Measurements from ENCODE around the gene GPATCH8. TPM values are rescaled to one million over a fixed set of nuclear protein-coding genes. Genes with fewer than 3 reads are reported as not detected.
A peak's percentile ranks its signal among the peaks of the same experiment; 100 is the strongest.

Gene GPATCH8
- total and polyA plus RNA-seq, 9 of the 15 experiments (the other 6 are each of a cell fraction or from before 2014, with no cell fraction given): 10.6 to 29.6 (median 13.2) TPM

DNA sequence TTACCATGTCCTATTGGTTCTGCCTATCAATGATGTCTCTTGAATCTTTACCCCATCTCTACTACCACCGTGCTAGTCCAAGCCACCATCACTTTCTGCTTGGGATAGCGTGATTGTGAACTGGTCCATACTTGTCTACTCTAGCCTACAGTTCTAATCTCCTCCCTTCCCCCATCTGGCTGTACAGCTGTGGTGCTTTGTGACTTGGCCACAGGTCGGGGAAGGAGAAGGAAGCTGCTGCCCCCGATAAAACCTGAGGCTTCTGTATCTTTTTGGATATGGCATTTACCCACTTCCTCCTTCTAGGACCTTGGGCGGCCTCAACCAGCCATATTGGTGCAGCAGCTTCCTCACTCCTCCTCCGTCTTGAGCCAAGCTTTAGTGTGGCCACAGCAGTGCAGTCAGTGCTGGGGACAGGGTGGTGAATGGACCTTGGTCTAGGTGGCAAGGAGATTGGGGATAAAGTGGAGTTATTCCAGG, 113.4 kb downstream of the GPATCH8 start (continued):
- TF ChIP-seq POLR3G (IDR thresholded peaks at IDR 0.05; ENCODE audit: extremely low read depth, insufficient read length, insufficient replicate concordance) (no peak), DACH1 (IDR thresholded peaks at IDR 0.05; ENCODE audit: partially characterized antibody) (peak; percentile 71), SMAD3 (CRISPR knock-in tag; conservative IDR thresholded peaks at IDR 0.05) (no peak), MCM7 (IDR thresholded peaks at IDR 0.05) (no peak), POLR2AphosphoS2 (IDR thresholded peaks at IDR 0.05; ENCODE audit: low read length) (no peak), BDP1 (IDR thresholded peaks at IDR 0.05; ENCODE audit: insufficient read depth, insufficient read length) (no peak), SREBF2 (CRISPR knock-in tag; IDR thresholded peaks at IDR 0.05) (no peak), RBBP5 (IDR thresholded peaks at IDR 0.05; ENCODE audit: borderline replicate concordance, insufficient read depth, low read length, poor library complexity, severe bottlenecking) (no peak), ASH1L (IDR thresholded peaks at IDR 0.05; ENCODE audit: borderline replicate concordance, low read depth, partially characterized antibody) (no peak), NR4A1 (CRISPR knock-in tag; IDR thresholded peaks at IDR 0.05) (no peak), NR4A1 (tag; IDR thresholded peaks at IDR 0.05) (peak; percentile 68; the same call in 1 of the 2 replicates), NFE2 (IDR thresholded peaks at IDR 0.05; ENCODE audit: low read depth) (0 out of 2 replicates have a peak, but pooled peaks have one; percentile 11)
- TF ChIP-seq, protein P1, sequence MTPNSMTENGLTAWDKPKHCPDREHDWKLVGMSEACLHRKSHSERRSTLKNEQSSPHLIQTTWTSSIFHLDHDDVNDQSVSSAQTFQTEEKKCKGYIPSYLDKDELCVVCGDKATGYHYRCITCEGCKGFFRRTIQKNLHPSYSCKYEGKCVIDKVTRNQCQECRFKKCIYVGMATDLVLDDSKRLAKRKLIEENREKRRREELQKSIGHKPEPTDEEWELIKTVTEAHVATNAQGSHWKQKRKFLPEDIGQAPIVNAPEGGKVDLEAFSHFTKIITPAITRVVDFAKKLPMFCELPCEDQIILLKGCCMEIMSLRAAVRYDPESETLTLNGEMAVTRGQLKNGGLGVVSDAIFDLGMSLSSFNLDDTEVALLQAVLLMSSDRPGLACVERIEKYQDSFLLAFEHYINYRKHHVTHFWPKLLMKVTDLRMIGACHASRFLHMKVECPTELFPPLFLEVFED (CRISPR knock-in tag; conservative IDR thresholded peaks at IDR 0.05): no peak
- TF ChIP-seq, protein P2, sequence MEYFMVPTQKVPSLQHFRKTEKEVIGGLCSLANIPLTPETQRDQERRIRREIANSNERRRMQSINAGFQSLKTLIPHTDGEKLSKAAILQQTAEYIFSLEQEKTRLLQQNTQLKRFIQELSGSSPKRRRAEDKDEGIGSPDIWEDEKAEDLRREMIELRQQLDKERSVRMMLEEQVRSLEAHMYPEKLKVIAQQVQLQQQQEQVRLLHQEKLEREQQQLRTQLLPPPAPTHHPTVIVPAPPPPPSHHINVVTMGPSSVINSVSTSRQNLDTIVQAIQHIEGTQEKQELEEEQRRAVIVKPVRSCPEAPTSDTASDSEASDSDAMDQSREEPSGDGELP (CRISPR knock-in tag; IDR thresholded peaks at IDR 0.05; ENCODE audit: borderline replicate concordance): peak; percentile 97
- TF ChIP-seq, protein P3, sequence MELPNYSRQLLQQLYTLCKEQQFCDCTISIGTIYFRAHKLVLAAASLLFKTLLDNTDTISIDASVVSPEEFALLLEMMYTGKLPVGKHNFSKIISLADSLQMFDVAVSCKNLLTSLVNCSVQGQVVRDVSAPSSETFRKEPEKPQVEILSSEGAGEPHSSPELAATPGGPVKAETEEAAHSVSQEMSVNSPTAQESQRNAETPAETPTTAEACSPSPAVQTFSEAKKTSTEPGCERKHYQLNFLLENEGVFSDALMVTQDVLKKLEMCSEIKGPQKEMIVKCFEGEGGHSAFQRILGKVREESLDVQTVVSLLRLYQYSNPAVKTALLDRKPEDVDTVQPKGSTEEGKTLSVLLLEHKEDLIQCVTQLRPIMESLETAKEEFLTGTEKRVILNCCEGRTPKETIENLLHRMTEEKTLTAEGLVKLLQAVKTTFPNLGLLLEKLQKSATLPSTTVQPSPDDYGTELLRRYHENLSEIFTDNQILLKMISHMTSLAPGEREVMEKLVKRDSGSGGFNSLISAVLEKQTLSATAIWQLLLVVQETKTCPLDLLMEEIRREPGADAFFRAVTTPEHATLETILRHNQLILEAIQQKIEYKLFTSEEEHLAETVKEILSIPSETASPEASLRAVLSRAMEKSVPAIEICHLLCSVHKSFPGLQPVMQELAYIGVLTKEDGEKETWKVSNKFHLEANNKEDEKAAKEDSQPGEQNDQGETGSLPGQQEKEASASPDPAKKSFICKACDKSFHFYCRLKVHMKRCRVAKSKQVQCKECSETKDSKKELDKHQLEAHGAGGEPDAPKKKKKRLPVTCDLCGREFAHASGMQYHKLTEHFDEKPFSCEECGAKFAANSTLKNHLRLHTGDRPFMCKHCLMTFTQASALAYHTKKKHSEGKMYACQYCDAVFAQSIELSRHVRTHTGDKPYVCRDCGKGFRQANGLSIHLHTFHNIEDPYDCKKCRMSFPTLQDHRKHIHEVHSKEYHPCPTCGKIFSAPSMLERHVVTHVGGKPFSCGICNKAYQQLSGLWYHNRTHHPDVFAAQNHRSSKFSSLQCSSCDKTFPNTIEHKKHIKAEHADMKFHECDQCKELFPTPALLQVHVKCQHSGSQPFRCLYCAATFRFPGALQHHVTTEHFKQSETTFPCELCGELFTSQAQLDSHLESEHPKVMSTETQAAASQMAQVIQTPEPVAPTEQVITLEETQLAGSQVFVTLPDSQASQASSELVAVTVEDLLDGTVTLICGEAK (IDR thresholded peaks at IDR 0.05): 0 out of 2 replicates have a peak, but pooled peaks have one; percentile 20
- TF ChIP-seq, protein P3 (CRISPR knock-in tag; IDR thresholded peaks at IDR 0.05): no peak

All from K562 (cell line).